Stimulated activated CD8-positive, alpha-beta memory T cell treated with anti-CD3 and anti-CD28 coated beads, Interleukin-2, amount 100 ng/mL, for 48 hours (primary cell): ENCODE results near the gene TNS4.
A peak's percentile ranks its signal among the peaks of the same experiment; 100 is the strongest.
"Not testable (repeated sequence)": the region's sequence is repeated elsewhere in the genome, so short reads cannot be mapped to it uniquely, and the experiment has no call there.

ENCODE experiments used
- DNase-seq, 2 donors: peaks; one replicate each; pipeline ENCODE4 v3.0.0-alpha.2; 2020; ENCODE audit warnings: low read depth in 2 of 2

The TNS4 gene, protein sequence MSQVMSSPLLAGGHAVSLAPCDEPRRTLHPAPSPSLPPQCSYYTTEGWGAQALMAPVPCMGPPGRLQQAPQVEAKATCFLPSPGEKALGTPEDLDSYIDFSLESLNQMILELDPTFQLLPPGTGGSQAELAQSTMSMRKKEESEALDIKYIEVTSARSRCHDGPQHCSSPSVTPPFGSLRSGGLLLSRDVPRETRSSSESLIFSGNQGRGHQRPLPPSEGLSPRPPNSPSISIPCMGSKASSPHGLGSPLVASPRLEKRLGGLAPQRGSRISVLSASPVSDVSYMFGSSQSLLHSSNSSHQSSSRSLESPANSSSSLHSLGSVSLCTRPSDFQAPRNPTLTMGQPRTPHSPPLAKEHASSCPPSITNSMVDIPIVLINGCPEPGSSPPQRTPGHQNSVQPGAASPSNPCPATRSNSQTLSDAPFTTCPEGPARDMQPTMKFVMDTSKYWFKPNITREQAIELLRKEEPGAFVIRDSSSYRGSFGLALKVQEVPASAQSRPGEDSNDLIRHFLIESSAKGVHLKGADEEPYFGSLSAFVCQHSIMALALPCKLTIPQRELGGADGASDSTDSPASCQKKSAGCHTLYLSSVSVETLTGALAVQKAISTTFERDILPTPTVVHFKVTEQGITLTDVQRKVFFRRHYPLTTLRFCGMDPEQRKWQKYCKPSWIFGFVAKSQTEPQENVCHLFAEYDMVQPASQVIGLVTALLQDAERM

GRCh38 chr17:40501499-40501911 lies at the start of gene TNS4:
TSS of gene TNS4 (minus strand) at chr17:40501623. CDS start at chr17:40496425, 5,198 bp downstream.
- DNase-seq = no peak

DNA sequence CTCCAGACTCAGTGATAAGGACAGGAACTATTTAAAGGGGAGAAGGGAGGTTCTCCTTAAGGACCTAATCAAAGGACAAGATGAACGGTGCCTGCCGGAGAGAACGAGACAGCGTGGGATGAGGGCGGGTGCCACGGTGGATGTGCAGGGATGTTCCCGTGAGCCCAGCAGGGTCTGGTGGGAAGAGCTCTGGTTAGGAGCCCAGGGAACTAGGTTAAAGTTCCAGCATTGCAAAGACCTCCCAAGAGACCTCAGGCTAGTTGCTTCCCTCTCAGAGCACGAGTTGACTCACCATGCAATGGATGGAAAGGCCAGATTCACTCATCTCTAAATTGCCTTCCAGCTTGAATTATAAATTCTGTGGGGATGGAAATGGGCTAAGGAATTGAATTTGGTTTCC lies 49.2 kb upstream of the TNS4 start:
- DNase-seq = no peak

DNA sequence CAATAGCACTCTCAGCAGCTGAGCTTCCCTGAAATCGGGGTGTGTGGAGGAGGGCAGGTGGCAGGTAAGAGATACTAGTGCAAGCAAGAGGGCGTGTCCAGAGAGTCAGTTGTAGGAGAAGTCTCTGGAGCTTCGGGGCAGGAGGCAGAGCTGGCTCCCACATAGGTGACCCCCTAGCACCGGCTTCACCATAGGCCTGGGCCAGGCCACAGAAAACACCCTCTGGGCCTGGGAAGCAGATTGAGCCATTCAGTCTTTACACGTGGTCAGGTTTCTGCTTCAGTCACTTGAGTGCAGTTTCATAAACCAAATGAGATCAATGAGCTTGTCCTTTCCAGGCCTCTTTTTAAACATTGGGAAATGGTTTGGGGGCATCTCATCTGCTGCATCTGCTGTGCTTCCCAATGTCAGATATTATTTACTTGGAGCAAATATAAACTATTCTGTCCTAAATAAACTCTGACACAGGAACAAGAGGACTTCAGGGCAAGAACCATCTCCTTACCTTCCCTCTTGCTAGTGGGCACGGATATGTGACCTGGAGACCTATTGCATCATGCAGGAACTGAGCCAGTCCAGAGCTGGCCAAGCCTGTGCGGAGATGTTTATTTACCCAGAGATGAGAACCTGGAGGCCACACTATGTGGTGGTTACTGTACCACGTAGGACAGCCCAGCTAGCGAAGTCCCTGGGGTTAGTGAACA lies 47.7 kb upstream of the TNS4 start:
- DNase-seq = no peak

- DNase-seq = no peak
These were observed 47.1 kb upstream of the TNS4 start for GRCh38 chr17:40548491-40548981.

GRCh38 chr17:40547785-40548478 lies 46.5 kb upstream of the TNS4 start:
- no peak for DNase-seq

- peak in 1 of 2 donors; percentile 60 for DNase-seq
These were observed 45.8 kb upstream of the TNS4 start for GRCh38 chr17:40547079-40547784.

DNA sequence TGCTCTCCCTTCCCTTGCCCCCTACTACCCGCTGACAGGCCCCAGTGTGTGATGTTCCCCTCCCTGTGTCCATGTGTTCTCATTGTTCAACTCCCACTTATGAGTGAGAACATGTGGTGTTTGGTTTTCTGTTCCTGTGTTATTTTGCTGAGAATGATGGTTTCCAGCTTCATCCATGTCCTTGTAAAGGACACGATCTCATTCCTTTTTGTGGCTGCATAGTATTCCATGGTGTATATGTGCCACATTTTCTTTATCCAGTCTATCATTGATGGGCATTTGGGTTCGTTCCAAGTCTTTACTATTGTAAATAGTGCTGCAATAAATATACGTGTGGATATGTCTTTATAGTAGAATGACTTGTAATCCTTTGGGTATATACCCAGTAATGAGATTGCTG lies 45.1 kb upstream of the TNS4 start:
- DNase-seq = not testable (repeated sequence)

GRCh38 chr17:40545660-40546059 lies 44.2 kb upstream of the TNS4 start:
- DNase-seq = no peak

GRCh38 chr17:40542558-40543411 lies 41.4 kb upstream of the TNS4 start:
- DNase-seq = peak; percentile 61 to 70

- DNase-seq = no peak
These were observed 40.6 kb upstream of the TNS4 start for GRCh38 chr17:40541873-40542557.

- peak; percentile 67 to 72 for DNase-seq
These were observed 39.8 kb upstream of the TNS4 start for GRCh38 chr17:40541060-40541872.

GRCh38 chr17:40540448-40540847 lies 39.0 kb upstream of the TNS4 start:
- DNase-seq = peak in 1 of 2 donors; percentile 76

- DNase-seq = no peak
These were observed 38.4 kb upstream of the TNS4 start for GRCh38 chr17:40539711-40540411.

DNA sequence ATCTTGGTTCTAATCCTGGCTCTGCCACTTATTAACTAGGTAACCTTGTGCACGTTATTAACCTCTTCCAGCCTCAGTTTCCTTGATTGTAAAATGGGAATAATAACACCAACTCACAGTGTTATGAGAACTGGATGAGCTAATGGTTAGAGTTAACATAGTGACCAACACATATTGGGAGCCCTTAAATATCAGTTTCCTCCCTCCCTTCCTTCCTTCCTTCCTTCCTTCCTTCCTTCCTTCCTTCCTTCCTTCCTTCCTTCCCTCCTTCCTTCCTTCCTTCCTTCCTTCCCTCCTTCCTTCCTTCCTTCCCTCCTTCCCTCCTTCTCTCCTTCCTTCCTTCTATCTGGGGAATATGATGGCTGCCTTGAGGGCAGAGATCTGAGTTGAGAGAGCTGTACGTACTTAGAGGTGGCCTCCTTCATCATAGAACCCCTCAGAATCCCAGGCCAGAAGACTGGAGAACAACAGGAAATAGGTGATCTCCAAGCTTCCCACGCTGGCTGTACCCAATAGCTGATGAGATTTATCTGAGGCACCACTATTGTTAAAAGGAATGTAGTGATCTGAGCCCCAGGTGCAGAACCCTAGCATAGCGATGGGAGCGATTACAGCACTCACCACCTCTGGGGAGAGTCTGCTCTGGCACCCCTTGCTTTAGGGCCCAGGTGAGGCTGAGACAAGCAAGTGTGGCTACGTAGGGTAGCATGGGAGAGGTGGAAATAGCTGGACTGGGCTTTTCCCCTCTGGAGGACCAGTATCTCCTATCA lies 37.7 kb upstream of the TNS4 start:
- DNase-seq = no peak

DNA sequence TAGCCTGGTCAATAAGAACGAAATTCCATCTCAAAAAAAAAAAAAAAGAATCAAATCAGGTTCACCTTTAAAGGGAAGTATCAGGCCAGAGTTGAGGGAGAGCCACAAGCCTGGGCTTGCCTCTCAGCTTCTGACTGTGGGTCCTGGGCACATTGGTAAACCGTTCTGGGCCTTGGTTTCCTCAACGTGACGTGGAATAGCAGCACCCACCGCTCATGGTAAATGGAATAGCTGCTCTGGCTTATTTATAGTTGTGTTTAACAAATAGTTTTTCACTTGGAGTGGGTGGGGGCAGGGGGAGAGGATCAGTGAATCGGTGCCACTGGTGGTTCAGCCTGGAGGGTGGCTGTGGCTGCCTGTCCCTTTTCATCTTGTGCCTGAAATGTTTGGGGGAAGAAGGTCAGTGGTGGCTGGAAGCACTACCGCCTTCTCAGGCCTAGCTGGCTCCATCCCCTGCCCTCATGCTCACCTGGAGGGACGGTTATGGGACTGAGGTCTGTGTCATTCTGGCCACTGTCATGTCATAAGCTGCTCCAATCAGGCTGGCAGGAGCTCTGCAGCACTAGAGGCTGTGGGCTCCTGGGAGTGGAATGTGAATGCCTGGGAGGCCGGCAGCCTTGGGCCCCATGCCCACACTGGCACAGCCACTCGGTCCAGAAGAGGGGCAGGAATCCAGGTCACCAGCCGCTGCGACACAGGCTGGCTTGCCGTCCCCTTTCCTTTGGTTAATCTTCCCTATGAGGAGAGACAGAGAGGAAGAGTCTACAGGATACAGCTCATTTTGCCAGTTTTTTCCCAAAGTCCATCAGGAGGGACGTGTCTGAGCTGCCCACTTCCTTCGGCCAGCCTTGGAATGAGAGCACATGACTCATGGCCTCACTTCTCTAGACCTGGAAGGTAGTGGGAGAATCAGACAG lies 36.9 kb upstream of the TNS4 start:
- no peak for DNase-seq
